K562 (cell line): ENCODE results near the gene PALM3. TPM values are rescaled to one million over a fixed set of nuclear protein-coding genes. Genes with fewer than 3 reads are reported as not detected.

ENCODE experiments used
- ATAC-seq: fragments of 200-7000 bp; cut with Tn5 transposase; 3 replicates; pipeline ENCODE4 v1.9.1; 2020; ENCODE audit warnings: moderate library complexity
- BruUV-seq: library from RNA; stranded (reverse); fragments of 400-500 nt; replicated peaks from 2 replicates; lab custom pipeline; 2021; lab: Mats Ljungman, UMichigan
- CTCF ChIA-PET: fragments of 300-600 bp; formaldehyde crosslinking; extraction: SDS; loops from one replicate; lab custom pipeline; 2021; ENCODE audit warnings: low intra/inter-chr PET ratio; lab: Yijun Ruan, JAX
- POLR2A ChIA-PET: fragments of 300-600, 350-650 bp; sonication (Branson Sonifier 250); formaldehyde crosslinking; extraction: SDS; loops from one replicate; lab custom pipeline; 2021; ENCODE audit warnings: antibody characterized with exemption, inconsistent platforms; lab: Yijun Ruan, JAX
- DNase-seq, 4 experiments: peaks; one replicate each; pipeline versions ENCODE4 v3.0.0 to v3.0.0-alpha.2; 2011 to 2018; ENCODE audit warnings: low spot score in 3 of 4, mixed read lengths in 3 of 4; ENCODE audit errors: extremely low read depth in 1 of 4
- FAIRE-seq: peaks from 2 replicates; lab custom pipeline; 2011; peaks lifted over from hg19 to GRCh38; lab: Jason Lieb, UNC
- H2AFZ ChIP-seq: 2 replicates; pipeline ENCODE4 v1.6.0; 2011; ENCODE audit warnings: low read depth, low read length, control low read depth, inconsistent platforms
- H3K27ac ChIP-seq: fragments of 200-600 bp; 3 replicates; pipeline ENCODE4 v1.8.0; 2011; ENCODE audit warnings: low read depth, mild to moderate bottlenecking, control low read depth, inconsistent platforms, low read length, moderate library complexity, mixed read lengths; ENCODE audit errors: extremely low read depth
- H3K27me3 ChIP-seq, 2 experiments: fragments of 300-600 bp in 1 of 2; 2 replicates in 1 of 2; 3 replicates in 1 of 2; pipeline versions ENCODE4 v1.6.0 to v1.8.0; 2011; ENCODE audit warnings: inconsistent platforms in 2 of 2, low read length in 2 of 2, mild to moderate bottlenecking in 1 of 2, mixed read lengths in 1 of 2, moderate library complexity in 1 of 2; ENCODE audit not compliant: control insufficient read depth in 2 of 2, insufficient read depth in 2 of 2
- H3K36me3 ChIP-seq: fragments of 300-600 bp; 3 replicates; pipeline ENCODE4 v1.8.0; 2011; ENCODE audit warnings: mild to moderate bottlenecking, low read length, inconsistent platforms; ENCODE audit not compliant: control insufficient read depth, insufficient read depth
- H3K4me1 ChIP-seq, 2 experiments: fragments of 200-600 bp in 1 of 2; replicated peaks in 1 of 2; 2 replicates in 1 of 2; 3 replicates in 1 of 2; pipeline versions ENCODE4 v1.5.1 to v1.8.0; 2011; ENCODE audit warnings: inconsistent platforms in 2 of 2, low read length in 2 of 2, mild to moderate bottlenecking in 1 of 2, mixed read lengths in 1 of 2, moderate library complexity in 1 of 2; ENCODE audit not compliant: control insufficient read depth in 2 of 2, insufficient read depth in 2 of 2
- H3K4me2 ChIP-seq: 2 replicates; pipeline ENCODE4 v1.6.1; 2011; ENCODE audit warnings: low read length, control low read depth, inconsistent platforms, mixed read lengths; ENCODE audit not compliant: insufficient read depth
- H3K4me3 ChIP-seq: fragments of 200-600 bp; sonication (generic), shearing (Covaris generic); 2 replicates; pipeline ENCODE4 v1.5.1; 2016; ENCODE audit warnings: control low read depth, inconsistent platforms
- H3K79me2 ChIP-seq: fragments of 200-600 bp; 3 replicates; pipeline ENCODE4 v1.8.0; 2011; ENCODE audit warnings: low read length, inconsistent platforms; ENCODE audit not compliant: control insufficient read depth, insufficient read depth
- H3K9ac ChIP-seq, 2 experiments: 2 replicates each; pipeline versions ENCODE4 v1.6.0 to v1.6.1; 2011; ENCODE audit warnings: low read depth in 2 of 2, low read length in 2 of 2, control low read depth in 1 of 2, inconsistent platforms in 1 of 2, mild to moderate bottlenecking in 1 of 2, mixed read lengths in 1 of 2; ENCODE audit not compliant: insufficient read depth in 1 of 2
- H3K9me1 ChIP-seq: one replicate; pipeline ENCODE4 v1.6.0; 2011; ENCODE audit warnings: inconsistent platforms, mild to moderate bottlenecking, low read length, moderate library complexity; ENCODE audit not compliant: control insufficient read depth, insufficient read depth
- H3K9me3 ChIP-seq: replicated peaks from 2 replicates; pipeline ENCODE4 v1.5.1; 2011; ENCODE audit warnings: low read depth, low read length, inconsistent platforms; ENCODE audit not compliant: control insufficient read depth, insufficient read depth
- H4K20me1 ChIP-seq: replicated peaks from 2 replicates; pipeline ENCODE4 v1.6.1; 2011; ENCODE audit warnings: low read length, inconsistent platforms, mixed read lengths; ENCODE audit not compliant: control insufficient read depth, insufficient read depth
- BMI1 ChIP-seq: fragments of 150-350 bp; IDR thresholded peaks from 2 replicates; pipeline ENCODE4 v1.6.1; 2014; ENCODE audit warnings: low read length
- BRD9 ChIP-seq: fragments of 450-650 bp; IDR thresholded peaks from 2 replicates; pipeline ENCODE4 v1.6.1; 2018; ENCODE audit warnings: low read depth; ENCODE audit not compliant: partially characterized antibody
- CHD4 ChIP-seq: fragments of 200-600 bp; sonication (generic); IDR thresholded peaks from 3 replicates; pipeline ENCODE4 v1.6.1; 2012; ENCODE audit warnings: low read depth, mild to moderate bottlenecking, mixed read lengths, low read length, inconsistent platforms; ENCODE audit not compliant: insufficient read depth, insufficient replicate concordance, poor library complexity, severe bottlenecking
- FOXJ2 ChIP-seq: fragments of 200-800 bp; sonication (Bioruptor generic); IDR thresholded peaks from 2 replicates; pipeline ENCODE4 v1.6.1; 2016; ENCODE audit warnings: missing genetic modification characterization, missing compliant biosample characterization
- KDM1A ChIP-seq, 2 experiments: fragments of 450-650 bp; IDR thresholded peaks; 2 replicates each; pipeline ENCODE4 v1.6.1; 2016; ENCODE audit warnings: mild to moderate bottlenecking in 2 of 2
- RBM14 ChIP-seq: fragments of 200-400 bp; formaldehyde crosslinking; IDR thresholded peaks from 2 replicates; pipeline ENCODE4 v1.6.1; 2018; ENCODE audit warnings: low read depth, mild to moderate bottlenecking, low read length, moderate library complexity, borderline replicate concordance; ENCODE audit not compliant: insufficient read depth
- RBM15 ChIP-seq: fragments of 200-400 bp; formaldehyde crosslinking; IDR thresholded peaks from 2 replicates; pipeline ENCODE4 v1.6.1; 2018; ENCODE audit warnings: mild to moderate bottlenecking, low read length, moderate library complexity; ENCODE audit not compliant: insufficient read depth
- RBM25 ChIP-seq: fragments of 200-400 bp; formaldehyde crosslinking; IDR thresholded peaks from 2 replicates; pipeline ENCODE4 v1.6.1; 2018; ENCODE audit warnings: low read length, low read depth, moderate library complexity; ENCODE audit not compliant: severe bottlenecking
- SAP30 ChIP-seq: fragments of 200-600 bp; sonication (generic); IDR thresholded peaks from 2 replicates; pipeline ENCODE4 v1.6.1; 2012; ENCODE audit warnings: borderline replicate concordance, low read depth, mild to moderate bottlenecking, moderate library complexity, low read length, control low read depth, inconsistent platforms; ENCODE audit not compliant: insufficient read depth, poor library complexity, severe bottlenecking
- SIN3B ChIP-seq: fragments of 450-650 bp; IDR thresholded peaks from 2 replicates; pipeline ENCODE4 v1.6.1; 2017; ENCODE audit warnings: low read depth, mild to moderate bottlenecking, moderate library complexity
- SIRT6 ChIP-seq: IDR thresholded peaks from one replicate; pipeline ENCODE4 v1.6.1; 2012; ENCODE audit warnings: low read depth, mild to moderate bottlenecking, control low read depth, inconsistent platforms, low read length, moderate library complexity
- SMARCA4 ChIP-seq: fragments of 450-650 bp; IDR thresholded peaks from 2 replicates; pipeline ENCODE4 v1.6.1; 2016
- SMC3 ChIP-seq: conservative IDR thresholded peaks from 2 replicates; pipeline ENCODE4 v1.6.1; 2011; ENCODE audit warnings: low read depth, low read length, improper control_type of control experiment; ENCODE audit not compliant: insufficient read depth
- STAG1 ChIP-seq: sonication (generic); formaldehyde crosslinking; IDR thresholded peaks from 2 replicates; pipeline ENCODE4 v1.5.0; 2020; ENCODE audit warnings: missing genetic modification reagents, borderline replicate concordance
- TFE3 ChIP-seq: fragments of 450-650 bp; formaldehyde crosslinking; IDR thresholded peaks from 2 replicates; pipeline ENCODE4 v1.4.0; 2020; ENCODE audit warnings: mild to moderate bottlenecking, mixed read lengths
- ZBTB11 ChIP-seq, 3 experiments: fragments of 200-800 bp in 1 of 3; fragments of 250-450 bp in 1 of 3; fragments of 450-650 bp in 1 of 3; sonication (Bioruptor Pico) in 1 of 3; sonication (Bioruptor generic) in 1 of 3; formaldehyde crosslinking in 1 of 3; IDR thresholded peaks; 2 replicates each; pipeline versions ENCODE4 v1.6.1 to v1.8.0; 2016 to 2022; ENCODE audit warnings: mild to moderate bottlenecking in 2 of 3, missing genetic modification characterization in 2 of 3, missing compliant biosample characterization in 1 of 3, moderate library complexity in 1 of 3
- ZNF12 ChIP-seq: sonication (generic); formaldehyde crosslinking; IDR thresholded peaks from 2 replicates; pipeline ENCODE4 v1.4.0; 2020; ENCODE audit warnings: mild to moderate bottlenecking, missing genetic modification reagents
- ZNF224 ChIP-seq: sonication (generic); formaldehyde crosslinking; IDR thresholded peaks from 2 replicates; pipeline ENCODE4 v1.8.0; 2022; ENCODE audit warnings: mild to moderate bottlenecking, missing genetic modification reagents
- WGBS: fragments of 100-300 bp; shearing (Covaris generic); methylation state at CpG from one replicate; pipeline ENCODE4 v1.1.6; 2016; ENCODE audit warnings: low coverage, mixed read lengths; ENCODE audit not compliant: insufficient coverage; ENCODE audit errors: missing lambda C conversion rate; 5-methylcytosine and 5-hydroxymethylcytosine counted together
- in situ Hi-C: fragments of 300-500 bp; cut with MboI; formaldehyde crosslinking; loops from 4 replicates; pipeline ENCODE4 v1.15.0; 2018; ENCODE audit warnings: inconsistent platforms, mixed read lengths
- intact Hi-C: fragments of 100-400 bp; cut with micrococcal nuclease; formaldehyde crosslinking; loops from 2 replicates; pipeline ENCODE4 v1.14.2; 2022
- polyA plus RNA-seq, 8 experiments: library from polyadenylated mRNA; depleted of rRNA in 4 of 8; stranded (reverse) in 5 of 8; unstranded in 3 of 8; fragments of >200 nt; fragmentation: Nextera tagmentation in 2 of 8; fragmentation: Illumina TruSeq in 1 of 8; extraction: Ambion mirVana in 2 of 8; extraction: Trizol in 1 of 8; gene quantifications; 2 replicates each; pipeline versions ENCODE4 v1.2.1 to v1.2.3, GENCODE V29; 2011 to 2014; ENCODE audit warnings: inconsistent platforms in 1 of 8, missing spikeins in 1 of 8
- total RNA-seq, 7 experiments: library from RNA; depleted of rRNA in 6 of 7; stranded (reverse); fragments of >200 nt in 6 of 7; fragmentation: Illumina TruSeq in 2 of 7; extraction: Trizol in 2 of 7; gene quantifications; 2 replicates each; pipeline versions ENCODE4 v1.2.1 to v1.2.3, GENCODE V29; 2011 to 2021; ENCODE audit warnings: low replicate concordance in 1 of 7

Gene PALM3
- total and polyA plus RNA-seq, 9 of the 15 experiments (the other 6 are each of a cell fraction or from before 2014, with no cell fraction given), result 0.07 to 9.3 (median 3.3) TPM

- no peak overlapping the region for H3K4me2 ChIP-seq
- TSS peak; percentile 50 for BruUV-seq
- TF ChIP-seq RBM15 (no peak), ZNF224 (CRISPR knock-in tag) (no peak), SIRT6 (no peak), CHD4 (peak; percentile 26), TFE3 (CRISPR knock-in tag) (no peak), SMARCA4 (no peak), SIN3B (no peak), BRD9 (peak; percentile 65), KDM1A (IDR thresholded peaks at IDR 0.05) (peak; percentile 89 to 94), BMI1 (no peak), SMC3 (no peak), SAP30 (no peak), ZBTB11 (CRISPR knock-in tag; IDR thresholded peaks at IDR 0.05) (no peak), ZNF12 (CRISPR knock-in tag) (no peak), RBM25 (peak; percentile 99), STAG1 (CRISPR knock-in tag) (no peak), RBM14 (no peak), FOXJ2 (tag) (no peak)
Observed at GRCh38 chr19:14033946-14034345, 27.9 kb downstream of the PALM3 start.

More at GRCh38 chr19:14033946-14034345, 27.9 kb downstream of the PALM3 start:
- POLR2A ChIA-PET, result no interaction called here
- Histone ChIP-seq H3K27me3 (no peaks in the 10 kb centered on the region), H3K4me1 (peaks cover 5 to 29% of the 10 kb centered on the region in 2 experiments; a peak in 3 of 5 replicates), H3K9me1 (no peaks in the 10 kb centered on the region), H4K20me1 (no peaks in the 10 kb centered on the region), H3K79me2 (peaks cover 7% of the 10 kb centered on the region; the same call in 1 of the 3 replicates), H3K36me3 (0 out of 3 replicates have a peak, but pooled peaks cover 2% of the 10 kb centered on the region), H3K9ac (no peak overlapping the region), H3K27ac (no peak overlapping the region), H3K9me3 (no peaks in the 10 kb centered on the region), H3K4me3 (no peak overlapping the region), H2AFZ (no peak overlapping the region)
- ATAC-seq, result no peak
- peak in 2 of 4 experiments; percentile 14 to 15 for DNase-seq
- 100% methylated on average over 2 of the region's 2 CpGs for WGBS
- in situ Hi-C loops (no loop called here), intact Hi-C loops (loop anchor here (10.0 kb wide), 1 partner anchor 79 kb away; the partner anchor contains the start of gene DCAF15)
- CTCF ChIA-PET, result no interaction called here
- peak; percentile 37 for FAIRE-seq
